Measurements from ENCODE around the gene KCNH2.
A peak's percentile ranks its signal among the peaks of the same experiment; 100 is the strongest.
"Not testable (repeated sequence)": the region's sequence is repeated elsewhere in the genome, so short reads cannot be mapped to it uniquely, and the experiment has no call there.

Gene KCNH2, protein sequence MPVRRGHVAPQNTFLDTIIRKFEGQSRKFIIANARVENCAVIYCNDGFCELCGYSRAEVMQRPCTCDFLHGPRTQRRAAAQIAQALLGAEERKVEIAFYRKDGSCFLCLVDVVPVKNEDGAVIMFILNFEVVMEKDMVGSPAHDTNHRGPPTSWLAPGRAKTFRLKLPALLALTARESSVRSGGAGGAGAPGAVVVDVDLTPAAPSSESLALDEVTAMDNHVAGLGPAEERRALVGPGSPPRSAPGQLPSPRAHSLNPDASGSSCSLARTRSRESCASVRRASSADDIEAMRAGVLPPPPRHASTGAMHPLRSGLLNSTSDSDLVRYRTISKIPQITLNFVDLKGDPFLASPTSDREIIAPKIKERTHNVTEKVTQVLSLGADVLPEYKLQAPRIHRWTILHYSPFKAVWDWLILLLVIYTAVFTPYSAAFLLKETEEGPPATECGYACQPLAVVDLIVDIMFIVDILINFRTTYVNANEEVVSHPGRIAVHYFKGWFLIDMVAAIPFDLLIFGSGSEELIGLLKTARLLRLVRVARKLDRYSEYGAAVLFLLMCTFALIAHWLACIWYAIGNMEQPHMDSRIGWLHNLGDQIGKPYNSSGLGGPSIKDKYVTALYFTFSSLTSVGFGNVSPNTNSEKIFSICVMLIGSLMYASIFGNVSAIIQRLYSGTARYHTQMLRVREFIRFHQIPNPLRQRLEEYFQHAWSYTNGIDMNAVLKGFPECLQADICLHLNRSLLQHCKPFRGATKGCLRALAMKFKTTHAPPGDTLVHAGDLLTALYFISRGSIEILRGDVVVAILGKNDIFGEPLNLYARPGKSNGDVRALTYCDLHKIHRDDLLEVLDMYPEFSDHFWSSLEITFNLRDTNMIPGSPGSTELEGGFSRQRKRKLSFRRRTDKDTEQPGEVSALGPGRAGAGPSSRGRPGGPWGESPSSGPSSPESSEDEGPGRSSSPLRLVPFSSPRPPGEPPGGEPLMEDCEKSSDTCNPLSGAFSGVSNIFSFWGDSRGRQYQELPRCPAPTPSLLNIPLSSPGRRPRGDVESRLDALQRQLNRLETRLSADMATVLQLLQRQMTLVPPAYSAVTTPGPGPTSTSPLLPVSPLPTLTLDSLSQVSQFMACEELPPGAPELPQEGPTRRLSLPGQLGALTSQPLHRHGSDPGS

DNA sequence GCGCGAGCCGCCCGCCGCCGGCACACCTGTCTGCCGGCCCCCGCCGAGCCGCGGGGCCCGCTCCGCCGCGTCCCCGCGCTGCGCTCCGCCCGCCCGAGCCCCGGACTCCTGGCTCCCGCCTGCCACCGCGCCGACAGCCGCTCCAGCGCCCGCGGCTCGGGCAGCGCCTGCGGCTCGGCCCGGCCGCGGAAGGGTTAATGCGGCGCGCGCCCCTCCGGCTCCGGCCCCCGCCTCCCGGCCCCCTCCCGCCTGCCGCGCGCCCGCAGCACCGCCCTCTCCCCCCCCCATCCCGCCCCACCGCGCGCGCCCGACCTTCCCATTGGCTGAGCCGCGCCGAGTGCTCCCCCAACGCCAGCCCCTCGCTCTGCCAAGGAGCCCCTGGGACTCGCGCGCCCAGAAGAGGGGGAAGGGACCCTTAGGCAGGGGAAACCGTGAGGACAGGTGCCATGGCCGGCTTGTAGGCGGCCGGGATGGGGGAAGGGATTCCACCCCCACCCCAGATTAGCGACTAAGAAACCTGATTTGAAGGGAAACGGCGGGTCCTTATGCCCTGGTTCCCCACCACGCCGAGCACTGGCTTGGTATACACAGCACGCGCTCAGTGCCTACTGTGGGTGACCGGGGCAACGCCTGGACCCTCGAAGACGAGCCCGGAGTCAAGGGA is at the start of gene KCNH2:
Gene KCNH2 (minus strand): TSS at position 196 of the 664 bp plus-strand sequence. CDS start 408 bp downstream, outside the sequence.
- no peaks in the 10 kb centered on the region for H3K9me3 ChIP-seq (ENCODE audit: control insufficient read depth in 1 of 2, low read length in 2 of 2)
- H3K36me3 ChIP-seq (ENCODE audit: control insufficient read depth in 1 of 2, insufficient read depth in 2 of 2, low read length in 2 of 2): no peaks in the 10 kb centered on the region
- peak within 1 kb of the TSS; percentile 33 to 65 for H3K4me3 ChIP-seq (ENCODE audit: low read depth in 1 of 2, low read length in 2 of 2)
- H3K27me3 ChIP-seq (ENCODE audit: control insufficient read depth in 1 of 2, insufficient read depth in 2 of 2, low read length in 2 of 2): peaks cover 33 to 50% of the 10 kb centered on the region in 2 donors
- no peak within 1 kb of the TSS for H3K9ac ChIP-seq (ENCODE audit: low read depth in 1 of 2, low read length in 2 of 2)
- no peak within 1 kb of the TSS for H3K27ac ChIP-seq (ENCODE audit: low read depth, low read length)
- H3K4me1 ChIP-seq (ENCODE audit: control insufficient read depth in 1 of 2, insufficient read depth in 2 of 2, low read length in 2 of 2): peaks cover 16 to 40% of the 10 kb centered on the region in 2 donors

DNA sequence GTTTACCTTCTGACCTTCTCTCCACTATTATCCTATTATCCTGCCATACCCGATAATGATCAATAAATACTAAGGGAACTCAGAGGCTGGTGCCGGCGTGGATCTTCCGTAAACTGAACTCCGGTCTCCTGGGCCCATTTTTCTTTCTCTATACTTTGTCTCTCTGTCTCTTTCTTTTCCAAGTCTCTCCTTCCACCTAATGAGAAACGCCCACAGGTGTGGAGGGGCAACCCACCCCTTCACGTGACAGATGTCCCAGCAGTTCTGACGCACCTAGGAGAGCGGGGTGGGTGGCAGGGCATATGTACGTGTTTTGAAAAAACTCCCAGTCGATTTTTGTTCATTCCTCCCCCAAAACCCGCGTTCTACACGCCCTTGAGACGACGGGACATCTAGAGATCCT is 49.6 kb upstream of the KCNH2 start:
- H3K4me3 ChIP-seq (ENCODE audit: low read depth in 1 of 2, low read length in 2 of 2): peak overlapping the region; percentile 75 to 82
- H3K27me3 ChIP-seq (ENCODE audit: control insufficient read depth in 1 of 2, insufficient read depth in 2 of 2, low read length in 2 of 2); H3K36me3 ChIP-seq (ENCODE audit: control insufficient read depth in 1 of 2, insufficient read depth in 2 of 2, low read length in 2 of 2); H3K9me3 ChIP-seq (ENCODE audit: control insufficient read depth in 1 of 2, low read length in 2 of 2): not testable (repeated sequence)
- H3K9ac ChIP-seq (ENCODE audit: low read depth in 1 of 2, low read length in 2 of 2): peak overlapping the region; percentile 57 to 61
- H3K4me1 ChIP-seq (ENCODE audit: control insufficient read depth in 1 of 2, insufficient read depth in 2 of 2, low read length in 2 of 2): peaks cover 6 to 22% of the 10 kb centered on the region in 2 donors
- peak overlapping the region; percentile 36 for H3K27ac ChIP-seq (ENCODE audit: low read depth, low read length)

DNA sequence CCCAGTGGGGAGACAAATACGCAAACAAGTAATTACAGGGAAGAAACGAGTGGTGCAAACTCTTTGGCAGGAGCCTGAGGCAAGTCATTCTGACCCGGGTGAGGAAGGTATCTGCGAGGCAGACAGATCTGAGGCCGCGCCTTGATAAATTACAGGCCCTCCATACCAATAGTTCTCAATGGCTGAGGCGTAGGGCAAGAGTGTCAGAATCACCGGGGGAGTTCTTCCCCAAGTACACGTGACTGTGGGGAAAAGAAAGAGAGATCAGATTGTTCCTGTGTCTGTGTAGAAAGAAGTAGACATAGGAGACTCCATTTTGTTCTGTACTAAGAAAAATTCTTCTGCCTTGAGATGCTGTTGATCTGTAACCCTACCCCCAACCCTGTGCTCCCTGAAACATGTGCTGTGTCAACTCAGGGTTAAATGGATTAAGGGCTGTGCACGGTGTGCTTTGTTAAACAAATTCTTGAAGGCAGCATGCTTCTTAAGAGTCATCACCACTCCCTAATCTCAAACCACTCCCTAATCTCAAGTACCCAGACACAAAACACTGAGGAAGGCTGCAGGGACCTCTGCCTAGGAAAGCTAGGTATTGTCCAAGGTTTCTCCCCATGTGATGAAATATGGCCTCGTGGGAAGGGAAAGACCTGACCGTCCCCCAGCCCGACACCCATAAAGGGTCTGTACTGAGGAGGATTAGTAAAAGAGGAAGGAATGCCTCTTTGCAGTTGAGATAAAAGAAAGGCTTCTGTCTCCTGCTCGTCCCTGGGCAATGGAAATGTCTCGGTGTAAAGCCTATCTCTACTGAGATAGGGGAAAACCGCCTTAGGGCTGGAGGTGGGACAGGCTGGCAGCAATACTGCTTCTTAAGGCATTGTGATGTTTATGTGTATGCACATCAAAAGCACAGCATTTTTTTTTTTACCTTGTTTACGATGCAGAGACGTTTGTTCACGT is 48.9 kb upstream of the KCNH2 start:
- H3K27me3 ChIP-seq (ENCODE audit: control insufficient read depth in 1 of 2, insufficient read depth in 2 of 2, low read length in 2 of 2); H3K9me3 ChIP-seq (ENCODE audit: control insufficient read depth in 1 of 2, low read length in 2 of 2); H3K27ac ChIP-seq (ENCODE audit: low read depth, low read length); H3K36me3 ChIP-seq (ENCODE audit: control insufficient read depth in 1 of 2, insufficient read depth in 2 of 2, low read length in 2 of 2): not testable (repeated sequence)
- peak overlapping the region in 1 of 2 donors; percentile 57 for H3K9ac ChIP-seq (ENCODE audit: low read depth in 1 of 2, low read length in 2 of 2)
- H3K4me1 ChIP-seq (ENCODE audit: control insufficient read depth in 1 of 2, insufficient read depth in 2 of 2, low read length in 2 of 2): peaks cover 6 to 22% of the 10 kb centered on the region in 2 donors
- H3K4me3 ChIP-seq (ENCODE audit: low read depth in 1 of 2, low read length in 2 of 2): peak overlapping the region in 1 of 2 donors; percentile 75

DNA sequence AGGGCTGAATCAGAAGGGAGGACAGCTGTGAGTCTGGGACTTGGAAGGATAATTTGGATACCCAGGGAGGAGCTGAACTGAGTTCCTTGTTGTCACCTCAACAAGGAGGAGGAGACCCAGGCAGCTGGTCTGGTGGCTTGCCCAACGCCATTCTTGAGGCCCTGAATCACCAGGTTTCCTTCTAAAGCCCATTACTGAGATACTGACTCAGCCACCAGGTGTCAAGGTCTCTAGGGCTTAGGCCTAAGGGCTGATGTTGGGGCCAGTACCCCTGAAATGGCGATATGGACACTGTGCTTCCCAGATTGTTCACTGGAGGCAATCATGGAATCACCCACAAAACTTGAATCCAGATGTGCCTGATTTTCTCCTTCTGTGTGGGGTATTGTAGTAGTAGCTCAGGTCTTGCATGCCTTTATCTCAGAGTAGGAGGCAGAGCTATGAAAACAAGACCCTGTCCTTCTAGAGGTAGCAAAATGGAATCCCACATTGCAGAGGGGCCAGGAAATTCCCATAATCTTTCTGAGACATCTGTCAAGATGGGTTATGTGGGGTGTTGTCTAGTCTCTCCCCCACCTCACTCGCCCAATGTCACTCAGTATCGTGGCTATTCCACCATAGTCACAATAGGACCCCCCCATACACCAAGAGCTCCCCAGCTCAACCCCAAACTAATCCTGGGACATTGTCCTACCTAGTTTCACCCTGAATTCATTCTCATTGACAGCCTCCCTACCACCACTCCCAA is 48.0 kb upstream of the KCNH2 start:
- H3K4me1 ChIP-seq (ENCODE audit: control insufficient read depth in 1 of 2, insufficient read depth in 2 of 2, low read length in 2 of 2): peaks cover 6 to 22% of the 10 kb centered on the region in 2 donors
- no peak overlapping the region for H3K9ac ChIP-seq (ENCODE audit: low read depth in 1 of 2, low read length in 2 of 2)
- H3K9me3 ChIP-seq (ENCODE audit: control insufficient read depth in 1 of 2, low read length in 2 of 2): no peaks in the 10 kb centered on the region
- H3K27me3 ChIP-seq (ENCODE audit: control insufficient read depth in 1 of 2, insufficient read depth in 2 of 2, low read length in 2 of 2): no peaks in the 10 kb centered on the region
- no peak overlapping the region for H3K4me3 ChIP-seq (ENCODE audit: low read depth in 1 of 2, low read length in 2 of 2)
- no peak overlapping the region for H3K27ac ChIP-seq (ENCODE audit: low read depth, low read length)
- no peaks in the 10 kb centered on the region for H3K36me3 ChIP-seq (ENCODE audit: control insufficient read depth in 1 of 2, insufficient read depth in 2 of 2, low read length in 2 of 2)

DNA sequence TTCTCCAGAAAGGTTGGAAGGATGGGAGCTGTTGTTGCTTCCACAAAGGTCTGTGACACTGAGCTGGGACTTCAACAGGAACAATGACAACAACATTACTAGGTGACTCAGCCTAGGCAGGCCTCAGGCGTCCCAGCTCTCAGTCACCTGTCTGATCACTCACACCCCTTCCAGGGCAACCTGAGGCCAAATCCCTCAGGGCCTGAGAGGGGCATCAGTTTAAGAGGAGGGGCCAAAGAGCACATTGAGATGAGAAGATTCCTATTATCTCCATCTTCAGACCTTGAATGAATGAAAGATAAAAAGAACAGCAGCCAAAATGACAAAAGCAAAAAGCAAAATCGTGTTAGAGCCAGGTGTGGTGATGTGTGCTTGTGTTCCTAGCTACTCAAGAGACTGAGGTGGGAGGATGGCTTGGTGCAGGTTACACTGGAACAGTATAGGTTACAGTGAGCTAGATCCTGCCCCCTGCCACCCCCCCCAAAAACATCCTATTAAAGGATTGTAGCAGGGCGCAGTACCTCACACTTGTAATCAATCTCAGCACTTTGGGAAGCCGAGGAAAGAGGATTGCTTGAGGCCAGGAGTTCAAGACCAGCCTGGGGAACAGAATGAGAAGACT is 46.4 kb upstream of the KCNH2 start, which contains the start of gene ATG9B:
Gene ATG9B (minus strand): TSS at position 60 of the 622 bp plus-strand sequence. CDS start 71 bp downstream, outside the sequence.
- no peaks in the 10 kb centered on the region for H3K36me3 ChIP-seq (ENCODE audit: control insufficient read depth in 1 of 2, insufficient read depth in 2 of 2, low read length in 2 of 2)
- H3K27ac ChIP-seq (ENCODE audit: low read depth, low read length): no peak within 1 kb of the TSS
- H3K4me3 ChIP-seq (ENCODE audit: low read depth in 1 of 2, low read length in 2 of 2): no peak within 1 kb of the TSS
- no peak within 1 kb of the TSS for H3K9ac ChIP-seq (ENCODE audit: low read depth in 1 of 2, low read length in 2 of 2)
- peaks cover 6 to 22% of the 10 kb centered on the region in 2 donors for H3K4me1 ChIP-seq (ENCODE audit: control insufficient read depth in 1 of 2, insufficient read depth in 2 of 2, low read length in 2 of 2)
- peaks cover 12 to 14% of the 10 kb centered on the region in 2 donors for H3K27me3 ChIP-seq (ENCODE audit: control insufficient read depth in 1 of 2, insufficient read depth in 2 of 2, low read length in 2 of 2)
- no peaks in the 10 kb centered on the region for H3K9me3 ChIP-seq (ENCODE audit: control insufficient read depth in 1 of 2, low read length in 2 of 2)

DNA sequence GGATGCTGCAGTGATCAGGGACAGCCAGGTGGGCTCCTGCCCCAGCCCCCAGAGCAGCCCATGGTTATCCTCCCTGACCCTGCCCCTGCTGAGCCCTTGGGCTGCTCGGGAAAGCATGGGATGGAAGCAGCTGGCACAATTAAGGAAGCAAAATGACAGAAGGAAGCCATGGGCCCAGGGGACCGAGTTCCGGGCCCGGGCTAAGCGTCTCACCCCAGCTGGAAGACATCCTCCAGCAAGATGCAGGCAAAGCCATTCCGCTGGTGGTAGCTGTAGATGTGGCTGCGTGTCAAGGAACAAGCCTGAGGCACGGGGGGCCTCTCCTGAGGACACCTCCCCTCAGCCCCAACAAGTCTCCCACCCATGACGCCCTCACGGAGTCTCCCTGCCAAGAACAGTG is 45.1 kb upstream of the KCNH2 start:
- Histone ChIP-seq H3K27ac (ENCODE audit: low read depth, low read length) (no peak overlapping the region), H3K9ac (ENCODE audit: low read depth in 1 of 2, low read length in 2 of 2) (no peak overlapping the region), H3K27me3 (ENCODE audit: control insufficient read depth in 1 of 2, insufficient read depth in 2 of 2, low read length in 2 of 2) (peaks cover 23 to 26% of the 10 kb centered on the region in 2 donors), H3K9me3 (ENCODE audit: control insufficient read depth in 1 of 2, low read length in 2 of 2) (no peaks in the 10 kb centered on the region), H3K4me1 (ENCODE audit: control insufficient read depth in 1 of 2, insufficient read depth in 2 of 2, low read length in 2 of 2) (peaks cover 12 to 25% of the 10 kb centered on the region in 2 donors), H3K4me3 (ENCODE audit: low read depth in 1 of 2, low read length in 2 of 2) (no peak overlapping the region), H3K36me3 (ENCODE audit: control insufficient read depth in 1 of 2, insufficient read depth in 2 of 2, low read length in 2 of 2) (no peaks in the 10 kb centered on the region)

DNA sequence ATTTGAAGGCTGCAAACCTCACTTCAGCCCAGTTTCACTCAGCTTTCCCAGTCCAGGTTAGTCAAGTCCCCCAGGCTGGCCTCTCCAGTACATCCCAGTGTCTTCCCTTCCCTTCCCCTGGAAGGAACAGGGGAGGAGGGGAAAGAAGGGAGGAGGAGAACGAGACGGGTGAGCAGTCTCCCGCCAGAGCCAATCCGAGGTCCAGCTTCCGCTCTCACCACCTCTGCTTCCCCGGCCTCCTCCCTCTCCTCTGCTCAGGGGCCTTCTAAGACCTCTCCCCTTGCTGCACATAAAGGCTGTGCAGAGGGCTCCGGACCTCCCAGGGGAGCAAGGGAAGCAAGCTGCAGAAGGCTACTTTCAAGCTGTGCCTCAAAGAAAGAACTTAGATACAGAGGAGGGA is 42.1 kb upstream of the KCNH2 start:
- Histone ChIP-seq H3K27me3 (ENCODE audit: control insufficient read depth in 1 of 2, insufficient read depth in 2 of 2, low read length in 2 of 2) (peaks cover 24 to 31% of the 10 kb centered on the region in 2 donors), H3K4me1 (ENCODE audit: control insufficient read depth in 1 of 2, insufficient read depth in 2 of 2, low read length in 2 of 2) (peaks cover 11 to 18% of the 10 kb centered on the region in 2 donors), H3K9me3 (ENCODE audit: control insufficient read depth in 1 of 2, low read length in 2 of 2) (no peaks in the 10 kb centered on the region), H3K36me3 (ENCODE audit: control insufficient read depth in 1 of 2, insufficient read depth in 2 of 2, low read length in 2 of 2) (no peaks in the 10 kb centered on the region), H3K4me3 (ENCODE audit: low read depth in 1 of 2, low read length in 2 of 2) (no peak overlapping the region), H3K27ac (ENCODE audit: low read depth, low read length) (no peak overlapping the region), H3K9ac (ENCODE audit: low read depth in 1 of 2, low read length in 2 of 2) (no peak overlapping the region)

DNA sequence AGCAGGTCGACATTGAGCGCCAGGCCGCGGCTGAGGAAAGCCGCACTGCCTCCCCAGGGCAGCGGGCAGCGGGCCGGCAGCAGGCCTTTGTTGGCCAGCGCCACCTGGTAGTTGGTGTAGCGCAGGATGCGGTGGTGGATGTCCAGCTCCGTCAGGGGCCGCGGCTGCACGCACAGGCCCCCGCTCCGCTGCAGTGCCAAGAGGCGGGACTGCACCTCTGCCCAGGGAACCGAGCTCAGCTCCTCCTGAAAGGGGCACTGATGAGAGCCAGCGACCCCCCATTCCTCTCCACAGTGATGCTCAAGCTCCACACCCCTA is 41.0 kb upstream of the KCNH2 start:
- Histone ChIP-seq H3K9me3 (ENCODE audit: control insufficient read depth in 1 of 2, low read length in 2 of 2) (no peaks in the 10 kb centered on the region), H3K27me3 (ENCODE audit: control insufficient read depth in 1 of 2, insufficient read depth in 2 of 2, low read length in 2 of 2) (peaks cover 24 to 31% of the 10 kb centered on the region in 2 donors), H3K9ac (ENCODE audit: low read depth in 1 of 2, low read length in 2 of 2) (no peak overlapping the region), H3K4me3 (ENCODE audit: low read depth in 1 of 2, low read length in 2 of 2) (peak overlapping the region in 1 of 2 donors; percentile 32), H3K27ac (ENCODE audit: low read depth, low read length) (no peak overlapping the region), H3K36me3 (ENCODE audit: control insufficient read depth in 1 of 2, insufficient read depth in 2 of 2, low read length in 2 of 2) (no peaks in the 10 kb centered on the region), H3K4me1 (ENCODE audit: control insufficient read depth in 1 of 2, insufficient read depth in 2 of 2, low read length in 2 of 2) (peaks cover 11 to 20% of the 10 kb centered on the region in 2 donors)
